ENCODE measurements around the gene ITPRIPL2.

ITPRIPL2 gene

GRCh38 chr16:19132898-19133297 lies 19.1 kb downstream of the ITPRIPL2 start:
- no peaks in the 10 kb centered on the region for H3K4me1 ChIP-seq (ENCODE audit: control insufficient read depth, insufficient read depth, low read length, poor library complexity, severe bottlenecking)
- H3K27me3 ChIP-seq (replicated peaks; ENCODE audit: control insufficient read depth, insufficient read depth, low read length, poor library complexity, severe bottlenecking), result no peaks in the 10 kb centered on the region
- no peaks in the 10 kb centered on the region for H3K9me3 ChIP-seq (ENCODE audit: control insufficient read depth, low read length)
- no peak for DNase-seq
- H3K36me3 ChIP-seq (ENCODE audit: control insufficient read depth, insufficient read depth, low read length), result no peaks in the 10 kb centered on the region
- no peak overlapping the region for H3K27ac ChIP-seq (ENCODE audit: insufficient read depth, low read length, poor library complexity, severe bottlenecking)
- no peak overlapping the region for H3K4me3 ChIP-seq (ENCODE audit: insufficient read depth, low read depth, low read length, poor library complexity, severe bottlenecking)

GRCh38 chr16:19133600-19133999 lies 19.8 kb downstream of the ITPRIPL2 start:
- H3K4me1 ChIP-seq (ENCODE audit: control insufficient read depth, insufficient read depth, low read length, poor library complexity, severe bottlenecking), result no peaks in the 10 kb centered on the region
- H3K4me3 ChIP-seq (ENCODE audit: insufficient read depth, low read depth, low read length, poor library complexity, severe bottlenecking), result no peak overlapping the region
- H3K27me3 ChIP-seq (replicated peaks; ENCODE audit: control insufficient read depth, insufficient read depth, low read length, poor library complexity, severe bottlenecking), result no peaks in the 10 kb centered on the region

GRCh38 chr16:19135201-19135842 lies 21.6 kb downstream of the ITPRIPL2 start:
- H3K4me3 ChIP-seq (ENCODE audit: insufficient read depth, low read depth, low read length, poor library complexity, severe bottlenecking), result no peak overlapping the region
- H3K27me3 ChIP-seq (replicated peaks; ENCODE audit: control insufficient read depth, insufficient read depth, low read length, poor library complexity, severe bottlenecking), result no peaks in the 10 kb centered on the region
- H3K27ac ChIP-seq (ENCODE audit: insufficient read depth, low read length, poor library complexity, severe bottlenecking), result no peak overlapping the region
- H3K4me1 ChIP-seq (ENCODE audit: control insufficient read depth, insufficient read depth, low read length, poor library complexity, severe bottlenecking), result no peaks in the 10 kb centered on the region
- no peaks in the 10 kb centered on the region for H3K9me3 ChIP-seq (ENCODE audit: control insufficient read depth, low read length)
- DNase-seq, result no peak
- H3K36me3 ChIP-seq (ENCODE audit: control insufficient read depth, insufficient read depth, low read length), result no peaks in the 10 kb centered on the region

More at GRCh38 chr16:19133600-19133999, 19.8 kb downstream of the ITPRIPL2 start:
- no peaks in the 10 kb centered on the region for H3K36me3 ChIP-seq (ENCODE audit: control insufficient read depth, insufficient read depth, low read length)
- DNase-seq, result no peak
- H3K27ac ChIP-seq (ENCODE audit: insufficient read depth, low read length, poor library complexity, severe bottlenecking), result no peak overlapping the region
- no peaks in the 10 kb centered on the region for H3K9me3 ChIP-seq (ENCODE audit: control insufficient read depth, low read length)

- no peak for DNase-seq
- Histone ChIP-seq H3K4me3 (ENCODE audit: insufficient read depth, low read depth, low read length, poor library complexity, severe bottlenecking) (no peak overlapping the region), H3K27ac (ENCODE audit: insufficient read depth, low read length, poor library complexity, severe bottlenecking) (no peak overlapping the region), H3K9me3 (ENCODE audit: control insufficient read depth, low read length) (no peaks in the 10 kb centered on the region), H3K27me3 (replicated peaks; ENCODE audit: control insufficient read depth, insufficient read depth, low read length, poor library complexity, severe bottlenecking) (no peaks in the 10 kb centered on the region), H3K4me1 (ENCODE audit: control insufficient read depth, insufficient read depth, low read length, poor library complexity, severe bottlenecking) (no peaks in the 10 kb centered on the region), H3K36me3 (ENCODE audit: control insufficient read depth, insufficient read depth, low read length) (no peaks in the 10 kb centered on the region)
Observed at GRCh38 chr16:19135896-19136438, 22.2 kb downstream of the ITPRIPL2 start.

- Histone ChIP-seq H3K27ac (ENCODE audit: insufficient read depth, low read length, poor library complexity, severe bottlenecking) (no peak overlapping the region), H3K36me3 (ENCODE audit: control insufficient read depth, insufficient read depth, low read length) (no peaks in the 10 kb centered on the region), H3K4me1 (ENCODE audit: control insufficient read depth, insufficient read depth, low read length, poor library complexity, severe bottlenecking) (no peaks in the 10 kb centered on the region), H3K4me3 (ENCODE audit: insufficient read depth, low read depth, low read length, poor library complexity, severe bottlenecking) (no peak overlapping the region), H3K27me3 (replicated peaks; ENCODE audit: control insufficient read depth, insufficient read depth, low read length, poor library complexity, severe bottlenecking) (no peaks in the 10 kb centered on the region), H3K9me3 (ENCODE audit: control insufficient read depth, low read length) (no peaks in the 10 kb centered on the region)
- DNase-seq, result no peak
Observed at GRCh38 chr16:19136549-19137196, 22.9 kb downstream of the ITPRIPL2 start.

- Histone ChIP-seq H3K4me3 (ENCODE audit: insufficient read depth, low read depth, low read length, poor library complexity, severe bottlenecking) (no peak overlapping the region), H3K4me1 (ENCODE audit: control insufficient read depth, insufficient read depth, low read length, poor library complexity, severe bottlenecking) (no peaks in the 10 kb centered on the region), H3K27ac (ENCODE audit: insufficient read depth, low read length, poor library complexity, severe bottlenecking) (no peak overlapping the region), H3K9me3 (ENCODE audit: control insufficient read depth, low read length) (no peaks in the 10 kb centered on the region), H3K27me3 (replicated peaks; ENCODE audit: control insufficient read depth, insufficient read depth, low read length, poor library complexity, severe bottlenecking) (no peaks in the 10 kb centered on the region), H3K36me3 (ENCODE audit: control insufficient read depth, insufficient read depth, low read length) (no peaks in the 10 kb centered on the region)
- no peak for DNase-seq
Observed at GRCh38 chr16:19137201-19138128, 23.7 kb downstream of the ITPRIPL2 start.

- Histone ChIP-seq H3K4me3 (ENCODE audit: insufficient read depth, low read depth, low read length, poor library complexity, severe bottlenecking) (no peak overlapping the region), H3K36me3 (ENCODE audit: control insufficient read depth, insufficient read depth, low read length) (no peaks in the 10 kb centered on the region), H3K4me1 (ENCODE audit: control insufficient read depth, insufficient read depth, low read length, poor library complexity, severe bottlenecking) (no peaks in the 10 kb centered on the region), H3K9me3 (ENCODE audit: control insufficient read depth, low read length) (no peaks in the 10 kb centered on the region), H3K27ac (ENCODE audit: insufficient read depth, low read length, poor library complexity, severe bottlenecking) (no peak overlapping the region), H3K27me3 (replicated peaks; ENCODE audit: control insufficient read depth, insufficient read depth, low read length, poor library complexity, severe bottlenecking) (no peaks in the 10 kb centered on the region)
- DNase-seq, result no peak
Observed at GRCh38 chr16:19138601-19139000, 24.8 kb downstream of the ITPRIPL2 start.

- no peaks in the 10 kb centered on the region for H3K9me3 ChIP-seq (ENCODE audit: control insufficient read depth, low read length)
- no peak overlapping the region for H3K4me3 ChIP-seq (ENCODE audit: insufficient read depth, low read depth, low read length, poor library complexity, severe bottlenecking)
- no peak overlapping the region for H3K27ac ChIP-seq (ENCODE audit: insufficient read depth, low read length, poor library complexity, severe bottlenecking)
- H3K36me3 ChIP-seq (ENCODE audit: control insufficient read depth, insufficient read depth, low read length), result no peaks in the 10 kb centered on the region
- H3K27me3 ChIP-seq (replicated peaks; ENCODE audit: control insufficient read depth, insufficient read depth, low read length, poor library complexity, severe bottlenecking), result no peaks in the 10 kb centered on the region
- no peaks in the 10 kb centered on the region for H3K4me1 ChIP-seq (ENCODE audit: control insufficient read depth, insufficient read depth, low read length, poor library complexity, severe bottlenecking)
- DNase-seq, result no peak
Observed at GRCh38 chr16:19139436-19140091, 25.8 kb downstream of the ITPRIPL2 start.

- H3K36me3 ChIP-seq (ENCODE audit: control insufficient read depth, insufficient read depth, low read length), result no peaks in the 10 kb centered on the region
- H3K4me1 ChIP-seq (ENCODE audit: control insufficient read depth, insufficient read depth, low read length, poor library complexity, severe bottlenecking), result no peaks in the 10 kb centered on the region
- no peak overlapping the region for H3K4me3 ChIP-seq (ENCODE audit: insufficient read depth, low read depth, low read length, poor library complexity, severe bottlenecking)
- no peaks in the 10 kb centered on the region for H3K9me3 ChIP-seq (ENCODE audit: control insufficient read depth, low read length)
- DNase-seq, result no peak
- H3K27me3 ChIP-seq (replicated peaks; ENCODE audit: control insufficient read depth, insufficient read depth, low read length, poor library complexity, severe bottlenecking), result no peaks in the 10 kb centered on the region
- no peak overlapping the region for H3K27ac ChIP-seq (ENCODE audit: insufficient read depth, low read length, poor library complexity, severe bottlenecking)
Observed at GRCh38 chr16:19140396-19140795, 26.6 kb downstream of the ITPRIPL2 start.

All from effector memory CD4-positive, alpha-beta T cell (primary cell).